HCT116 (cell line): Measurements from ENCODE around the gene RNF150. TPM values are rescaled to one million over a fixed set of nuclear protein-coding genes. Genes with fewer than 3 reads are reported as not detected.

Experiments
- ATAC-seq: fragments of 200-7000 bp; cut with Tn5 transposase; 2 replicates; pipeline ENCODE4 v1.9.1; 2020; ENCODE audit warnings: mild to moderate bottlenecking, moderate library complexity
- BruUV-seq: library from RNA; stranded (reverse); fragments of 400-500 nt; replicated peaks from 2 replicates; lab custom pipeline; 2021; lab: Mats Ljungman, UMichigan
- CTCF ChIA-PET: fragments of 300-600 bp; sonication (Branson Sonifier 250); formaldehyde crosslinking; loops from one replicate; lab custom pipeline; 2021; ENCODE audit warnings: antibody characterized with exemption; lab: Charles Lee
- POLR2A ChIA-PET: fragments of 300-600, 350-600 bp; sonication (Branson Sonifier 250); formaldehyde crosslinking; loops from one replicate; lab custom pipeline; 2021; ENCODE audit warnings: antibody characterized with exemption; lab: Charles Lee
- RAD21 ChIA-PET, 2 experiments: fragments of 300-600 bp; sonication (Branson Sonifier 250); formaldehyde crosslinking; loops; one replicate each; lab custom pipeline; 2023; ENCODE audit warnings: low total read pairs in 2 of 2; ENCODE audit not compliant: uncharacterized antibody in 2 of 2, unreplicated experiment in 2 of 2, low non-redundant PET in 1 of 2; lab: Charles Lee
- DNase-seq: peaks from one replicate; pipeline ENCODE4 v3.0.0-alpha.2; 2010; ENCODE audit warnings: low read depth, low spot score
- H2AFZ ChIP-seq: fragments of 200-600 bp; shearing (Covaris generic), sonication (generic); 2 replicates; pipeline ENCODE4 v1.6.1; 2017; ENCODE audit warnings: low read depth, mixed run types, mixed read lengths, antibody characterized with exemption, low read length; ENCODE audit not compliant: poor library complexity, severe bottlenecking
- H3K27ac ChIP-seq: 2 replicates; pipeline ENCODE4 v1.5.1; 2012; ENCODE audit warnings: low read depth, low read length
- H3K27me3 ChIP-seq: fragments of 200-600 bp; sonication (generic); 2 replicates; pipeline ENCODE4 v1.6.1; 2016; ENCODE audit warnings: mixed run types, low read length, mixed read lengths; ENCODE audit not compliant: insufficient read depth
- H3K36me3 ChIP-seq, 2 experiments: fragments of 200-500 bp in 1 of 2; fragments of 200-600 bp in 1 of 2; sonication (Bioruptor generic) in 1 of 2; sonication (generic) in 1 of 2; 2 replicates each; pipeline versions ENCODE4 v1.5.1 to v1.6.1; 2014 to 2016; ENCODE audit warnings: low read length in 2 of 2, inconsistent platforms in 1 of 2, mixed read lengths in 1 of 2, mixed run types in 1 of 2; ENCODE audit not compliant: insufficient read depth in 2 of 2, control insufficient read depth in 1 of 2
- H3K4me1 ChIP-seq, 2 experiments: fragments of 200-600 bp in 1 of 2; sonication (generic) in 1 of 2; 2 replicates each; pipeline versions ENCODE4 v1.5.1 to v1.6.1; 2012 to 2017; ENCODE audit warnings: low read length in 2 of 2, inconsistent platforms in 1 of 2, mild to moderate bottlenecking in 1 of 2, mixed read lengths in 1 of 2, mixed run types in 1 of 2, moderate library complexity in 1 of 2; ENCODE audit not compliant: insufficient read depth in 2 of 2, control insufficient read depth in 1 of 2
- H3K4me2 ChIP-seq: fragments of 200-600 bp; sonication (generic); 2 replicates; pipeline ENCODE4 v1.6.1; 2017; ENCODE audit warnings: mixed run types, low read length, mixed read lengths
- H3K4me3 ChIP-seq, 2 experiments: fragments of 200-600 bp in 1 of 2; sonication (generic) in 1 of 2; replicated peaks in 1 of 2; 2 replicates each; pipeline ENCODE4 v1.5.1; 2011 to 2016; ENCODE audit warnings: low read length in 2 of 2, control low read depth in 1 of 2, low read depth in 1 of 2, mild to moderate bottlenecking in 1 of 2, mixed read lengths in 1 of 2, mixed run types in 1 of 2
- H3K79me2 ChIP-seq: fragments of 200-600 bp; sonication (generic); 2 replicates; pipeline ENCODE4 v1.6.1; 2017; ENCODE audit warnings: mild to moderate bottlenecking, mixed run types, low read length, moderate library complexity, mixed read lengths; ENCODE audit not compliant: insufficient read depth
- H3K9ac ChIP-seq: fragments of 200-600 bp; sonication (generic); 2 replicates; pipeline ENCODE4 v1.6.1; 2016; ENCODE audit warnings: low read length, mixed read lengths
- H3K9me2 ChIP-seq: fragments of 200-600 bp; sonication (generic), shearing (Covaris generic); 2 replicates; pipeline ENCODE4 v1.6.1; 2017; ENCODE audit warnings: mixed run types, mild to moderate bottlenecking, moderate library complexity; ENCODE audit not compliant: insufficient read depth
- H3K9me3 ChIP-seq, 2 experiments: fragments of 200-500 bp in 1 of 2; fragments of 200-600 bp in 1 of 2; sonication (Bioruptor generic) in 1 of 2; sonication (generic) in 1 of 2; 2 replicates each; pipeline ENCODE4 v1.6.1; 2014 to 2017; ENCODE audit warnings: low read length in 2 of 2, mixed read lengths in 2 of 2, inconsistent platforms in 1 of 2, low read depth in 1 of 2, mild to moderate bottlenecking in 1 of 2, mixed run types in 1 of 2, moderate library complexity in 1 of 2; ENCODE audit not compliant: control insufficient read depth in 1 of 2, insufficient read depth in 1 of 2
- H4K20me1 ChIP-seq: fragments of 200-600 bp; sonication (generic), shearing (Covaris generic); 2 replicates; pipeline ENCODE4 v1.6.1; 2017; ENCODE audit warnings: mixed run types, mild to moderate bottlenecking, moderate library complexity; ENCODE audit not compliant: insufficient read depth
- CBX3 ChIP-seq: IDR thresholded peaks from 2 replicates; pipeline ENCODE4 v1.6.1; 2012; ENCODE audit warnings: low read depth
- CEBPB ChIP-seq: IDR thresholded peaks from 2 replicates; pipeline ENCODE4 v1.6.1; 2012; ENCODE audit warnings: low read depth
- FOSL1 ChIP-seq: IDR thresholded peaks from 2 replicates; pipeline ENCODE4 v1.6.1; 2012; ENCODE audit warnings: low read depth
- JUND ChIP-seq: IDR thresholded peaks from 2 replicates; pipeline ENCODE4 v1.6.1; 2012
- RAD21 ChIP-seq: IDR thresholded peaks from 2 replicates; pipeline ENCODE4 v1.6.1; 2012; ENCODE audit warnings: low read depth, mild to moderate bottlenecking
- SP1 ChIP-seq: IDR thresholded peaks from 2 replicates; pipeline ENCODE4 v1.6.1; 2012; ENCODE audit warnings: low read depth
- SRF ChIP-seq: IDR thresholded peaks from 2 replicates; pipeline ENCODE4 v1.6.1; 2012; ENCODE audit warnings: low read depth
- TCF7L2 ChIP-seq: IDR thresholded peaks from 2 replicates; pipeline ENCODE4 v1.7.0; 2011; ENCODE audit warnings: borderline replicate concordance, inconsistent platforms; ENCODE audit not compliant: insufficient read depth, insufficient read length; ENCODE audit errors: extremely low read depth
- YY1 ChIP-seq: IDR thresholded peaks from 2 replicates; pipeline ENCODE4 v1.6.1; 2011; ENCODE audit warnings: low read length, low read depth, moderate library complexity, mild to moderate bottlenecking; ENCODE audit not compliant: insufficient replicate concordance; ENCODE audit errors: extremely low read depth
- ZNF274 ChIP-seq: fragments of 200-500 bp; sonication (Bioruptor generic); IDR thresholded peaks from 2 replicates; pipeline ENCODE4 v1.6.1; 2014; ENCODE audit warnings: mild to moderate bottlenecking, low read depth, low read length, inconsistent platforms
- intact Hi-C: fragments of 100-400 bp; cut with micrococcal nuclease; formaldehyde crosslinking; loops from 2 replicates; pipeline ENCODE4 v1.10.0; 2022
- total RNA-seq: library from RNA; stranded (reverse); gene quantifications from one replicate; pipeline ENCODE4 v1.2.1, GENCODE V29; 2021; ENCODE audit not compliant: unreplicated experiment
- TF ChIP-seq, protein P1 (sequence below): IDR thresholded peaks from 2 replicates; pipeline ENCODE4 v1.6.1; 2012
- TF ChIP-seq, protein P2 (sequence below): IDR thresholded peaks from 2 replicates; pipeline ENCODE4 v1.6.1; 2012

RNF150 gene
- total RNA-seq, 1 experiment from 2014 or later: 0.07 TPM

DNA sequence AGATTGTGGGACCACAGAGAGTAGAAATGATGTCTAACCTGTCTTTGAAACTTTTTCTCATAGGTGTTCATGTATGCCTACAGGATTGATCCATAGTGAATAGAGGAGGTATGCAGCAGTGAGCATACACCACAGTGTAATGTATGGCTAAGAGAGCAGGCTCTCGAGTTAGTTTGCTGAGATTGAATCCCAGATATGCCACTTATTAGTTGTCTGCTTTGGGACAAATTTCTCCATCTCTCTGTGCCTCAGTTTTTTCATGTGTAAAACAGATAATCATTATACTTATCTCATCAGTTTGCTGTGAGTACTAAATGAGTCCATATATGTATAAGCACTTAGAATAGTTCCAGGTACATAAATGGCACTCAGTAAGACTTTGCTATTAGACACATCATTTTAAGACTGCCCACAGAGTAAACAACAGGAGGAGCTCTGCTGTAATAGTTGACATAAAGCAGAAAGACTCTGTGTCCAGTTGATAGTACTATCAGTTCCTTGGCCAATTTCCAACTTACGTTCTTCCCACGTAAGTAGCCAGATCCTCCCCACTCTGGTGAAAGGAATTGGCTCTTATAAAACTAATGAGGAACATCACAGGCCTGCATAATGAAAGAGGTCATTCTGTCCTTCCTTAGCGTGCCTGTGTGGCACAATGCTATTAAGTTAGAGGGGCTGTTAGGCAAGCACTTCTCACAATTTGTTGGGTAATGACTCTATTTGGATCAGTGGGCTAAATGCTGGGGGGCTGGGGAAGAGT lies 20.7 kb upstream of the RNF150 start:
- BruUV-seq: no TSS peak
- Histone ChIP-seq H3K27me3 (no peaks in the 10 kb centered on the region), H3K9me2 (no peaks in the 10 kb centered on the region), H3K79me2 (no peaks in the 10 kb centered on the region), H4K20me1 (no peaks in the 10 kb centered on the region), H3K4me1 (no peaks in the 10 kb centered on the region), H3K27ac (no peak overlapping the region), H3K4me3 (no peak overlapping the region), H2AFZ (no peak overlapping the region), H3K9ac (no peak overlapping the region), H3K9me3 (no peaks in the 10 kb centered on the region), H3K36me3 (no peaks in the 10 kb centered on the region), H3K4me2 (no peak overlapping the region)
- DNase-seq: no peak
- RAD21 ChIA-PET: no interaction called here
- intact Hi-C loops: loop anchor here (10.0 kb wide), 1 partner anchor 1931 kb away; no protein-coding TSS in a partner anchor
- no peak for ATAC-seq
- POLR2A ChIA-PET: no interaction called here
- TF ChIP-seq SP1 (no peak), SRF (no peak), JUND (no peak), YY1 (no peak), RAD21 (no peak), TCF7L2 (no peak), CEBPB (no peak), FOSL1 (no peak), CBX3 (no peak), ZNF274 (no peak)
- TF ChIP-seq, protein P1, sequence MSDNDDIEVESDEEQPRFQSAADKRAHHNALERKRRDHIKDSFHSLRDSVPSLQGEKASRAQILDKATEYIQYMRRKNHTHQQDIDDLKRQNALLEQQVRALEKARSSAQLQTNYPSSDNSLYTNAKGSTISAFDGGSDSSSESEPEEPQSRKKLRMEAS: no peak
- TF ChIP-seq, protein P2, sequence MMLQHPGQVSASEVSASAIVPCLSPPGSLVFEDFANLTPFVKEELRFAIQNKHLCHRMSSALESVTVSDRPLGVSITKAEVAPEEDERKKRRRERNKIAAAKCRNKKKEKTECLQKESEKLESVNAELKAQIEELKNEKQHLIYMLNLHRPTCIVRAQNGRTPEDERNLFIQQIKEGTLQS: no peak
- CTCF ChIA-PET: no interaction called here
